ENCODE data around the gene WFDC8. TPM values are rescaled to one million over a fixed set of nuclear protein-coding genes. Genes with fewer than 3 reads are reported as not detected.

Gene WFDC8
- polyA plus RNA-seq = not detected
- long read RNA-seq, donor 1 = 0 reads
- long read RNA-seq, donor 2 = 0 reads
- long read RNA-seq, donor 3 = 0 reads
- long read RNA-seq, donor 4 = 0 reads
- long read RNA-seq, donor 5 = 0 reads
- long read RNA-seq, donor 6 = 0 reads
- long read RNA-seq, donor 7 = 0 reads
- long read RNA-seq, donor 8 = 0 reads
- long read RNA-seq, donor 9 = 0 reads
- long read RNA-seq, donor 10 = 0 reads

DNA sequence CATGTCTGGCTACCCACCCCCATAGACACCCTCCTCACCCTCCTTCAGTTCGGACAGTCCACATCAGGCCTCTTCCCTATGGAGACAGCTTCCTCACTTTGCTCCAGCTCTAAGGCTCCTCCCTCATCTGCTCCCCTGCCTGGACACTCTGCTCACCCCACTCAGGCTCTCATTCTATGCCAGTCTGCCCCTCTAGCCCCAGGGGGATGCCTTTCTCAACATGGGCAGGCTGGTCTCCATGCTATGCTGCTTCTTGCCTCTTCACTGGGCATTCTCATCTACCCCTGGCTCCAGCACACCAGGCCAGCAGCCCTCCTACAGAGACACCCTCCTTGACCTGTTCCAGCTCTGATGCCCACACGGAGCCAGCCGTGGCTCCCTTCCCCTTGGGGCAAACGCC lies at the start of gene WFDC8:
Gene WFDC8 (minus strand): TSS at position 101 of the 400 bp plus-strand sequence. CDS start 37 bp downstream, at position 64.
- Histone ChIP-seq H3K27ac (ENCODE audit: low read depth in 1 of 3, low read length in 2 of 3) (no peak within 1 kb of the TSS), H3K36me3 (ENCODE audit: control insufficient read depth in 3 of 3, insufficient read depth in 2 of 3, low read depth in 1 of 3, low read length in 3 of 3) (no peaks in the 10 kb centered on the region), H3K4me1 (ENCODE audit: control insufficient read depth in 3 of 3, insufficient read depth in 2 of 3, low read depth in 1 of 3, low read length in 2 of 3) (no peaks in the 10 kb centered on the region), H3K4me3 (ENCODE audit: low read depth in 1 of 3, low read length in 3 of 3) (no peak within 1 kb of the TSS), H3K9me3 (ENCODE audit: control insufficient read depth in 2 of 2, insufficient read depth in 1 of 2, low read depth in 1 of 2, low read length in 1 of 2) (no peaks in the 10 kb centered on the region), H3K27me3 (ENCODE audit: control insufficient read depth in 3 of 3, insufficient read depth in 3 of 3, low read length in 3 of 3) (peaks cover 0 to 5% (median 0%) of the 10 kb centered on the region in 3 donors)
- WGBS, 3 donors = 70 to 80% (median 75%) methylated on average over 4 of the region's 4 CpGs
- FAIRE-seq (no peak), DNase-seq (no peak)

DNA sequence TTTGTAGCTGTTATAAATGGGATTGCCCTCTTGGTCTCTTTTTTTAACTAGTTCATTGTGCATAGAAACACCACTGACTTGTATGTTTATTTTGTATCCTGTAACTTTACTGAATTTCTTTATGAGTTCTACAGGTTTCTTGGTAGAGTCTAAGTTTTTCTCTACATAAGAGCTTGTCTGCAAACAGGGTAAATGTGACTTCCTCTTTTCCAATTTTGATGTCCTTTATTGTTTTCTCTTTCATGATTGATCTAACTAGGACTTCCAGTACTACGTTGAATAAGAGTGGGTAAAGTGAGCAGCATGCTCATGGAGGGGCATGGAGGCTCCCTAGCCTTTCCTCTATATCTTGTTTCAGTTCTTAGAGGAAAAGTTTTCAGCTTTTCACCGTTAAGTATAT lies 47.5 kb upstream of the WFDC8 start:
- 67 to 85% (median 82%) methylated on average over 2 of the region's 2 CpGs for WGBS, 3 donors
- no peaks in the 10 kb centered on the region for H3K27me3 ChIP-seq (ENCODE audit: control insufficient read depth in 3 of 3, insufficient read depth in 3 of 3, low read length in 3 of 3)
- DNase-seq (no peak), FAIRE-seq (no peak)
- no peak overlapping the region for H3K27ac ChIP-seq (ENCODE audit: low read depth in 1 of 3, low read length in 2 of 3)
- no peak overlapping the region for H3K4me3 ChIP-seq (ENCODE audit: low read depth in 1 of 3, low read length in 3 of 3)
- no peaks in the 10 kb centered on the region for H3K36me3 ChIP-seq (ENCODE audit: control insufficient read depth in 3 of 3, insufficient read depth in 2 of 3, low read depth in 1 of 3, low read length in 3 of 3)
- H3K4me1 ChIP-seq (ENCODE audit: control insufficient read depth in 3 of 3, insufficient read depth in 2 of 3, low read depth in 1 of 3, low read length in 2 of 3) = peaks cover 0 to 3% (median under 1%) of the 10 kb centered on the region in 3 donors
- peaks cover 0 to 2% of the 10 kb centered on the region in 2 donors for H3K9me3 ChIP-seq (ENCODE audit: control insufficient read depth in 2 of 2, insufficient read depth in 1 of 2, low read depth in 1 of 2, low read length in 1 of 2)

GRCh38 chr20:45621593-45621992 lies 42.5 kb upstream of the WFDC8 start:
- no peak overlapping the region for H3K4me3 ChIP-seq (ENCODE audit: low read depth in 1 of 3, low read length in 3 of 3)
- no peak overlapping the region for H3K27ac ChIP-seq (ENCODE audit: low read depth in 1 of 3, low read length in 2 of 3)
- H3K9me3 ChIP-seq (ENCODE audit: control insufficient read depth in 2 of 2, insufficient read depth in 1 of 2, low read depth in 1 of 2, low read length in 1 of 2) = peaks cover 0 to 2% of the 10 kb centered on the region in 2 donors
- FAIRE-seq = no peak
- H3K27me3 ChIP-seq (ENCODE audit: control insufficient read depth in 3 of 3, insufficient read depth in 3 of 3, low read length in 3 of 3) = no peaks in the 10 kb centered on the region
- DNase-seq = peak; percentile 85 to 88
- WGBS, 3 donors = 11 to 64% (median 32%) methylated on average over 2 of the region's 2 CpGs
- H3K36me3 ChIP-seq (ENCODE audit: control insufficient read depth in 3 of 3, insufficient read depth in 2 of 3, low read depth in 1 of 3, low read length in 3 of 3) = no peaks in the 10 kb centered on the region
- H3K4me1 ChIP-seq (ENCODE audit: control insufficient read depth in 3 of 3, insufficient read depth in 2 of 3, low read depth in 1 of 3, low read length in 2 of 3) = peaks cover 0 to 5% (median 4%) of the 10 kb centered on the region in 3 donors

DNA sequence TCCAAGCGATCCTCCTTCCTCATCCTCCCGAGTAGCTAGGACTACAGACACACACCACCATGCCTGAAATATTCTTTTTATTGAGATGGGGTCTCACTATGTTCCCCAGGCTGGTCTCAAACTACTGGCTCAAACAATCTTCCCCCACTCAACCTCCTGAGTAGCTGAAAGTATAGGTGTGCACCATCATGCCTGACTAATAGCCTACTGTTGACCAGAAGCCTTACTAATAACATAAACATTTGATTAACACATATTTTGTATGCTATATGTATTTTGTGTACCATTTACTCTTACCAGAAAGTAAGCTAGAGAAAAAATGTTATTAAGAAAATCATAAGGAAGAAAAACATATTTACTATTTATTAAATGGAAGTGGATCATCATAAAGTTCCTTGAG lies 38.5 kb upstream of the WFDC8 start:
- DNase-seq (no peak), FAIRE-seq (no peak)
- H3K36me3 ChIP-seq (ENCODE audit: control insufficient read depth in 3 of 3, insufficient read depth in 2 of 3, low read depth in 1 of 3, low read length in 3 of 3) = no peaks in the 10 kb centered on the region
- H3K4me3 ChIP-seq (ENCODE audit: low read depth in 1 of 3, low read length in 3 of 3) = no peak overlapping the region
- peaks cover 0 to 2% (median 0%) of the 10 kb centered on the region in 3 donors for H3K27me3 ChIP-seq (ENCODE audit: control insufficient read depth in 3 of 3, insufficient read depth in 3 of 3, low read length in 3 of 3)
- 92% methylated on average over 2 of the region's 2 CpGs for WGBS, 3 donors
- peaks cover 0 to 5% (median 4%) of the 10 kb centered on the region in 3 donors for H3K4me1 ChIP-seq (ENCODE audit: control insufficient read depth in 3 of 3, insufficient read depth in 2 of 3, low read depth in 1 of 3, low read length in 2 of 3)
- no peaks in the 10 kb centered on the region for H3K9me3 ChIP-seq (ENCODE audit: control insufficient read depth in 2 of 2, insufficient read depth in 1 of 2, low read depth in 1 of 2, low read length in 1 of 2)
- no peak overlapping the region for H3K27ac ChIP-seq (ENCODE audit: low read depth in 1 of 3, low read length in 2 of 3)

DNA sequence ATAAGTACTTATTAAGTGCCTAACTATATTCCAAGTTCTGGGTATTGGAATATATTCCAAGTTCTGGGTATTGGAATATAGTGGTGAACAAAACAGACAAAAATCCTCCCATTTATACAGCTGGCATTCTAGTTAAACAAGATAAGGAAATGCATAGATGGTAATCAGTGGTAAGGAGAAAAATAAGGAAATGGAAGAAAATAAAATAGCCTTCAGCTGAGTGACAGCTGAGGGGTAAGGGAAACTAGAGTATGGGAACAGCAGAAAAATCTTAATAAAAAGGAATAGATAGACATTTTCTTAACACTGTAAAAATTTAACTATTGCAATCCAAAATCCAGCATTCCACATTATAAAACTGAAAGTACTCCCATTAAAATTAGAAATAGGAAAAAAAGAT lies 33.2 kb upstream of the WFDC8 start:
- no peaks in the 10 kb centered on the region for H3K9me3 ChIP-seq (ENCODE audit: control insufficient read depth in 2 of 2, insufficient read depth in 1 of 2, low read depth in 1 of 2, low read length in 1 of 2)
- no peak for FAIRE-seq

GRCh38 chr20:45611054-45611453 lies 32.0 kb upstream of the WFDC8 start:
- Histone ChIP-seq H3K27me3 (ENCODE audit: control insufficient read depth in 3 of 3, insufficient read depth in 3 of 3, low read length in 3 of 3) (peaks cover 0 to 2% (median 0%) of the 10 kb centered on the region in 3 donors), H3K4me1 (ENCODE audit: control insufficient read depth in 3 of 3, insufficient read depth in 2 of 3, low read depth in 1 of 3, low read length in 2 of 3) (no peaks in the 10 kb centered on the region), H3K4me3 (ENCODE audit: low read depth in 1 of 3, low read length in 3 of 3) (no peak overlapping the region), H3K27ac (ENCODE audit: low read depth in 1 of 3, low read length in 2 of 3) (no peak overlapping the region), H3K36me3 (ENCODE audit: control insufficient read depth in 3 of 3, insufficient read depth in 2 of 3, low read depth in 1 of 3, low read length in 3 of 3) (no peaks in the 10 kb centered on the region), H3K9me3 (ENCODE audit: control insufficient read depth in 2 of 2, insufficient read depth in 1 of 2, low read depth in 1 of 2, low read length in 1 of 2) (no peaks in the 10 kb centered on the region)
- DNase-seq (no peak), FAIRE-seq (no peak)
- 53 to 83% (median 61%) methylated on average over 4 of the region's 4 CpGs for WGBS, 3 donors

More for the DNA sequence above, 33.2 kb upstream of the WFDC8 start:
- Histone ChIP-seq H3K27me3 (ENCODE audit: control insufficient read depth in 3 of 3, insufficient read depth in 3 of 3, low read length in 3 of 3) (peaks cover 0 to 2% (median 0%) of the 10 kb centered on the region in 3 donors), H3K36me3 (ENCODE audit: control insufficient read depth in 3 of 3, insufficient read depth in 2 of 3, low read depth in 1 of 3, low read length in 3 of 3) (no peaks in the 10 kb centered on the region), H3K27ac (ENCODE audit: low read depth in 1 of 3, low read length in 2 of 3) (no peak overlapping the region), H3K4me1 (ENCODE audit: control insufficient read depth in 3 of 3, insufficient read depth in 2 of 3, low read depth in 1 of 3, low read length in 2 of 3) (no peaks in the 10 kb centered on the region), H3K4me3 (ENCODE audit: low read depth in 1 of 3, low read length in 3 of 3) (no peak overlapping the region)
- DNase-seq = no peak

DNA sequence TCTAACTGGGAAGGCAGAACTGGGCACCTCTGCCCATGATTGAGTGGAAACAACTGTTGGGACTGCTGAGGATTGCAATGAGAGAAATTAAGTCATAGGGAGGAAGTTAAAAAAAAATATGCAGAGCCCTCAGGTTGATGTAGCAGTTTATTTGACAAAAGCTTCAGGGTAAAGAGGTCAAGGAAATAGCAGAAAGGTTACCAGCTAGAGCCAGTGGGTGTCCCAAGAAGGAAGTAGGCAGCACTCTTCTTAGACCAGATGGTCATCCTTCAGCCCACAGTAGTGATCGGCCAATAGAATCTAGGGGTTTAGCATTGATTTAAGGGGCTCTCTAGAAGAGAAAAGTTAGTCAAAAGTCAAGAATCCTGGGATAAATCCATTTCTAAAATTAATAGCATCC lies 28.7 kb upstream of the WFDC8 start:
- WGBS, 3 donors = 89 to 100% (median 95%) methylated on average over 1 of the region's 1 CpG
- FAIRE-seq = no peak
- no peaks in the 10 kb centered on the region for H3K9me3 ChIP-seq (ENCODE audit: control insufficient read depth in 2 of 2, insufficient read depth in 1 of 2, low read depth in 1 of 2, low read length in 1 of 2)

DNA sequence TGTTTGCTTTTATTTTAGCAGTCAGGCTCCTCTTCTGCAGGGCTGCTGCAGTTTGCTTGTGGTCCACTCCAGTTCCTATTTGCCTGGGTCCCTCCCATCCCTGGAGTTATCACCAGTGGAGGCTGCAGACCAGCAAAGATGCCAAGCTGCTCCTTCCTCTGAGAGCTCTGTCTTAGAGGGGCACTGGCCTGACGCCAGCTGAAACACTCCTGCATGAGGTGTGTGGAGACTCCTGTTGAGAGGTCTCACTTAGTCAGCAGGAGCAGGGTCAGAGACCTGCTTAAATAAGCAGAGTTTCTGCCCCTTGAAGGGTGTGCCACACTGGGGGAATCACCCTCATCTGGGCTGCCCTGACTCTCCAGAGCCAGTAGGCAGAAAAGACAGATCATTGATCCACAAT lies 16.2 kb upstream of the WFDC8 start:
- Histone ChIP-seq H3K4me1 (ENCODE audit: control insufficient read depth in 3 of 3, insufficient read depth in 2 of 3, low read depth in 1 of 3, low read length in 2 of 3) (no peaks in the 10 kb centered on the region), H3K27me3 (ENCODE audit: control insufficient read depth in 3 of 3, insufficient read depth in 3 of 3, low read length in 3 of 3) (peaks cover 0 to 2% (median 0%) of the 10 kb centered on the region in 3 donors), H3K36me3 (ENCODE audit: control insufficient read depth in 3 of 3, insufficient read depth in 2 of 3, low read depth in 1 of 3, low read length in 3 of 3) (no peaks in the 10 kb centered on the region), H3K27ac (ENCODE audit: low read depth in 1 of 3, low read length in 2 of 3) (no peak overlapping the region), H3K4me3 (ENCODE audit: low read depth in 1 of 3, low read length in 3 of 3) (no peak overlapping the region), H3K9me3 (ENCODE audit: control insufficient read depth in 2 of 2, insufficient read depth in 1 of 2, low read depth in 1 of 2, low read length in 1 of 2) (no peaks in the 10 kb centered on the region)
- no peak for FAIRE-seq
- 47 to 69% (median 52%) methylated on average over 1 of the region's 1 CpG for WGBS, 3 donors
- DNase-seq = no peak

More for the DNA sequence above, 28.7 kb upstream of the WFDC8 start:
- Histone ChIP-seq H3K4me3 (ENCODE audit: low read depth in 1 of 3, low read length in 3 of 3) (no peak overlapping the region), H3K4me1 (ENCODE audit: control insufficient read depth in 3 of 3, insufficient read depth in 2 of 3, low read depth in 1 of 3, low read length in 2 of 3) (no peaks in the 10 kb centered on the region), H3K27ac (ENCODE audit: low read depth in 1 of 3, low read length in 2 of 3) (no peak overlapping the region), H3K36me3 (ENCODE audit: control insufficient read depth in 3 of 3, insufficient read depth in 2 of 3, low read depth in 1 of 3, low read length in 3 of 3) (no peaks in the 10 kb centered on the region), H3K27me3 (ENCODE audit: control insufficient read depth in 3 of 3, insufficient read depth in 3 of 3, low read length in 3 of 3) (no peaks in the 10 kb centered on the region)
- DNase-seq = no peak

GRCh38 chr20:45593498-45593897 lies 14.4 kb upstream of the WFDC8 start:
- Histone ChIP-seq H3K27ac (ENCODE audit: low read depth in 1 of 3, low read length in 2 of 3) (no peak overlapping the region), H3K36me3 (ENCODE audit: control insufficient read depth in 3 of 3, insufficient read depth in 2 of 3, low read depth in 1 of 3, low read length in 3 of 3) (no peaks in the 10 kb centered on the region), H3K9me3 (ENCODE audit: control insufficient read depth in 2 of 2, insufficient read depth in 1 of 2, low read depth in 1 of 2, low read length in 1 of 2) (no peaks in the 10 kb centered on the region), H3K27me3 (ENCODE audit: control insufficient read depth in 3 of 3, insufficient read depth in 3 of 3, low read length in 3 of 3) (peaks cover 0 to 1% (median 0%) of the 10 kb centered on the region in 3 donors), H3K4me3 (ENCODE audit: low read depth in 1 of 3, low read length in 3 of 3) (no peak overlapping the region), H3K4me1 (ENCODE audit: control insufficient read depth in 3 of 3, insufficient read depth in 2 of 3, low read depth in 1 of 3, low read length in 2 of 3) (no peaks in the 10 kb centered on the region)
- DNase-seq (no peak), FAIRE-seq (no peak)
- WGBS, 3 donors = 39 to 94% (median 45%) methylated on average over 1 of the region's 1 CpG

All from small intestine (tissue), 16 donors.